ENCODE results near the gene ARL13B. TPM values are rescaled to one million over a fixed set of nuclear protein-coding genes. Genes with fewer than 3 reads are reported as not detected.

The ARL13B gene
- total and polyA plus RNA-seq, 4 experiments from 2014 or later = 6.2 to 12.0 (median 9.0) TPM

- POLR2A ChIA-PET (ENCODE audit: partially characterized antibody) = no interaction called here
- Mint-ChIP-seq H3K36me3 (peaks cover 0 to 3% of the 10 kb centered on the region in 2 donors), H3K27me3 (no peaks in the 10 kb centered on the region), H3K27ac (no peak overlapping the region), H3K4me3 (no peak overlapping the region), H3K4me1 (peaks cover 11 to 26% (median 23%) of the 10 kb centered on the region in 4 donors), H3K9me3 (no peaks in the 10 kb centered on the region)
- H3K4me3 ChIP-seq (ENCODE audit: low read length in 2 of 2) = no peak overlapping the region
- no peak for DNase-seq
- peaks cover 16% of the 10 kb centered on the region for H3K4me1 ChIP-seq (ENCODE audit: insufficient read depth, low read length)
- no peak overlapping the region for H3K27ac ChIP-seq (ENCODE audit: low read depth, low read length)
- CTCF ChIA-PET (ENCODE audit: partially characterized antibody) = no interaction called here
- H3K9me3 ChIP-seq (ENCODE audit: control insufficient read depth in 1 of 2, low read length in 2 of 2) = no peaks in the 10 kb centered on the region
- H3K27me3 ChIP-seq (ENCODE audit: insufficient read depth, low read length) = no peaks in the 10 kb centered on the region
- no peaks in the 10 kb centered on the region for H3K36me3 ChIP-seq (ENCODE audit: insufficient read depth, low read length)
- intact Hi-C loops (cut with micrococcal nuclease) = no loop called here
Measured at GRCh38 chr3:93983408-93983807, 3.5 kb downstream of the ARL13B start.

- Mint-ChIP-seq H3K4me3 (no peak overlapping the region), H3K9me3 (no peaks in the 10 kb centered on the region), H3K36me3 (peaks cover 0 to 3% of the 10 kb centered on the region in 2 donors), H3K4me1 (peaks cover 10 to 21% (median 19%) of the 10 kb centered on the region in 4 donors), H3K27me3 (no peaks in the 10 kb centered on the region), H3K27ac (peak overlapping the region in 2 of 7 donors; percentile 34 to 82)
- Histone ChIP-seq H3K9me3 (ENCODE audit: control insufficient read depth in 1 of 2, low read length in 2 of 2) (no peaks in the 10 kb centered on the region), H3K36me3 (ENCODE audit: insufficient read depth, low read length) (no peaks in the 10 kb centered on the region), H3K27ac (ENCODE audit: low read depth, low read length) (no peak overlapping the region), H3K4me3 (ENCODE audit: low read length in 2 of 2) (no peak overlapping the region), H3K4me1 (ENCODE audit: insufficient read depth, low read length) (peaks cover 12% of the 10 kb centered on the region), H3K27me3 (ENCODE audit: insufficient read depth, low read length) (no peaks in the 10 kb centered on the region)
- intact Hi-C loops (cut with micrococcal nuclease) = no loop called here
- CTCF ChIA-PET (ENCODE audit: partially characterized antibody) = no interaction called here
- no peak for DNase-seq
- POLR2A ChIA-PET (ENCODE audit: partially characterized antibody) = interaction anchor here (1.1 kb wide), 1 partner anchor 9 kb away, joined by 3 read pairs; no protein-coding TSS in a partner anchor
Measured at GRCh38 chr3:93984618-93985017, 4.7 kb downstream of the ARL13B start.

GRCh38 chr3:93988283-93988682 lies 8.3 kb downstream of the ARL13B start:
- Histone ChIP-seq H3K27me3 (ENCODE audit: insufficient read depth, low read length) (no peaks in the 10 kb centered on the region), H3K4me3 (ENCODE audit: low read length in 2 of 2) (no peak overlapping the region), H3K4me1 (ENCODE audit: insufficient read depth, low read length) (no peaks in the 10 kb centered on the region), H3K27ac (ENCODE audit: low read depth, low read length) (no peak overlapping the region), H3K9me3 (ENCODE audit: control insufficient read depth in 1 of 2, low read length in 2 of 2) (no peaks in the 10 kb centered on the region), H3K36me3 (ENCODE audit: insufficient read depth, low read length) (no peaks in the 10 kb centered on the region)
- peaks cover 0 to 2% (median under 1%) of the 10 kb centered on the region in 4 donors for H3K4me1 Mint-ChIP-seq
- H3K9me3 Mint-ChIP-seq = no peaks in the 10 kb centered on the region
- intact Hi-C loops (cut with micrococcal nuclease) = no loop called here
- DNase-seq = no peak
- POLR2A ChIA-PET (ENCODE audit: partially characterized antibody) = no interaction called here
- H3K4me3 Mint-ChIP-seq = no peak overlapping the region
- no peaks in the 10 kb centered on the region for H3K27me3 Mint-ChIP-seq
- CTCF ChIA-PET (ENCODE audit: partially characterized antibody) = interaction anchor here (1.8 kb wide), 1 partner anchor 81 kb away, joined by 3 read pairs; no protein-coding TSS in a partner anchor
- H3K27ac Mint-ChIP-seq = no peak overlapping the region
- no peaks in the 10 kb centered on the region for H3K36me3 Mint-ChIP-seq

GRCh38 chr3:93988764-93989163 lies 8.8 kb downstream of the ARL13B start:
- intact Hi-C loops (cut with micrococcal nuclease) = no loop called here
- H3K4me1 ChIP-seq (ENCODE audit: insufficient read depth, low read length) = no peaks in the 10 kb centered on the region
- Mint-ChIP-seq H3K4me1 (peaks cover 0 to 2% (median 1%) of the 10 kb centered on the region in 4 donors), H3K9me3 (no peaks in the 10 kb centered on the region), H3K27ac (no peak overlapping the region), H3K4me3 (no peak overlapping the region), H3K36me3 (no peaks in the 10 kb centered on the region), H3K27me3 (no peaks in the 10 kb centered on the region)
- DNase-seq = no peak
- no peaks in the 10 kb centered on the region for H3K27me3 ChIP-seq (ENCODE audit: insufficient read depth, low read length)
- ChIA-PET POLR2A (ENCODE audit: partially characterized antibody) (interaction anchor here (1.2 kb wide), 1 partner anchor 74 kb away, joined by 3 read pairs; the partner anchor contains the start of genes DHFR2 and NSUN3), CTCF (ENCODE audit: partially characterized antibody) (interaction anchor here (1.8 kb wide), 1 partner anchor 80 kb away, joined by 3 read pairs; no protein-coding TSS in a partner anchor)
- H3K4me3 ChIP-seq (ENCODE audit: low read length in 2 of 2) = no peak overlapping the region
- no peak overlapping the region for H3K27ac ChIP-seq (ENCODE audit: low read depth, low read length)
- H3K36me3 ChIP-seq (ENCODE audit: insufficient read depth, low read length) = no peaks in the 10 kb centered on the region
- no peaks in the 10 kb centered on the region for H3K9me3 ChIP-seq (ENCODE audit: control insufficient read depth in 1 of 2, low read length in 2 of 2)

- POLR2A ChIA-PET (ENCODE audit: partially characterized antibody) = interaction anchor here (1.2 kb wide), 1 partner anchor 74 kb away, joined by 3 read pairs; the partner anchor contains the start of genes DHFR2 and NSUN3
- Mint-ChIP-seq H3K9me3 (no peaks in the 10 kb centered on the region), H3K27ac (no peak overlapping the region)
Measured at GRCh38 chr3:93989241-93989640, 9.3 kb downstream of the ARL13B start.

GRCh38 chr3:93991631-93992030 lies 11.7 kb downstream of the ARL13B start:
- no peaks in the 10 kb centered on the region for H3K27me3 Mint-ChIP-seq
- H3K4me3 Mint-ChIP-seq = peak overlapping the region in 1 of 8 donors; percentile 20
- Histone ChIP-seq H3K4me3 (ENCODE audit: low read length in 2 of 2) (no peak overlapping the region), H3K36me3 (ENCODE audit: insufficient read depth, low read length) (no peaks in the 10 kb centered on the region), H3K9me3 (ENCODE audit: control insufficient read depth in 1 of 2, low read length in 2 of 2) (no peaks in the 10 kb centered on the region), H3K27ac (ENCODE audit: low read depth, low read length) (no peak overlapping the region), H3K27me3 (ENCODE audit: insufficient read depth, low read length) (no peaks in the 10 kb centered on the region), H3K4me1 (ENCODE audit: insufficient read depth, low read length) (no peaks in the 10 kb centered on the region)
- POLR2A ChIA-PET (ENCODE audit: partially characterized antibody) = no interaction called here
- DNase-seq = no peak
- no peak overlapping the region for H3K27ac Mint-ChIP-seq
- intact Hi-C loops (cut with micrococcal nuclease) = no loop called here
- no peaks in the 10 kb centered on the region for H3K9me3 Mint-ChIP-seq
- peaks cover 0 to under 1% of the 10 kb centered on the region in 2 donors for H3K36me3 Mint-ChIP-seq
- CTCF ChIA-PET (ENCODE audit: partially characterized antibody) = interaction anchor here (1.6 kb wide), 1 partner anchor 13 kb away, joined by 8 read pairs; the partner anchor contains the start of gene ARL13B
- peaks cover 0 to 5% (median 1%) of the 10 kb centered on the region in 4 donors for H3K4me1 Mint-ChIP-seq

More at GRCh38 chr3:93989241-93989640, 9.3 kb downstream of the ARL13B start:
- peaks cover 0 to 5% (median 2%) of the 10 kb centered on the region in 4 donors for H3K4me1 Mint-ChIP-seq
- no peak overlapping the region for H3K4me3 Mint-ChIP-seq
- H3K36me3 ChIP-seq (ENCODE audit: insufficient read depth, low read length) = no peaks in the 10 kb centered on the region
- H3K36me3 Mint-ChIP-seq = no peaks in the 10 kb centered on the region
- CTCF ChIA-PET (ENCODE audit: partially characterized antibody) = interaction anchor here (1.8 kb wide), 1 partner anchor 80 kb away, joined by 3 read pairs; no protein-coding TSS in a partner anchor
- no peaks in the 10 kb centered on the region for H3K4me1 ChIP-seq (ENCODE audit: insufficient read depth, low read length)
- H3K9me3 ChIP-seq (ENCODE audit: control insufficient read depth in 1 of 2, low read length in 2 of 2) = no peaks in the 10 kb centered on the region
- H3K27ac ChIP-seq (ENCODE audit: low read depth, low read length) = no peak overlapping the region
- no peaks in the 10 kb centered on the region for H3K27me3 ChIP-seq (ENCODE audit: insufficient read depth, low read length)
- no peaks in the 10 kb centered on the region for H3K27me3 Mint-ChIP-seq
- intact Hi-C loops (cut with micrococcal nuclease) = no loop called here
- no peak for DNase-seq
- no peak overlapping the region for H3K4me3 ChIP-seq (ENCODE audit: low read length in 2 of 2)

GRCh38 chr3:93992207-93992606 lies 12.3 kb downstream of the ARL13B start:
- Histone ChIP-seq H3K27me3 (ENCODE audit: insufficient read depth, low read length) (no peaks in the 10 kb centered on the region), H3K27ac (ENCODE audit: low read depth, low read length) (no peak overlapping the region), H3K4me3 (ENCODE audit: low read length in 2 of 2) (no peak overlapping the region), H3K36me3 (ENCODE audit: insufficient read depth, low read length) (no peaks in the 10 kb centered on the region), H3K4me1 (ENCODE audit: insufficient read depth, low read length) (no peaks in the 10 kb centered on the region), H3K9me3 (ENCODE audit: control insufficient read depth in 1 of 2, low read length in 2 of 2) (no peaks in the 10 kb centered on the region)
- H3K36me3 Mint-ChIP-seq = peaks cover 0 to 4% of the 10 kb centered on the region in 2 donors
- no peak overlapping the region for H3K4me3 Mint-ChIP-seq
- H3K9me3 Mint-ChIP-seq = no peaks in the 10 kb centered on the region
- no peak for DNase-seq
- no peaks in the 10 kb centered on the region for H3K27me3 Mint-ChIP-seq
- intact Hi-C loops (cut with micrococcal nuclease) = no loop called here
- CTCF ChIA-PET (ENCODE audit: partially characterized antibody) = interaction anchor here (0.7 to 1.6 kb wide), 2 partner anchors 11 to 13 kb away, joined by 3 to 8 read pairs; partner anchors contain the start of gene ARL13B
- POLR2A ChIA-PET (ENCODE audit: partially characterized antibody) = no interaction called here
- H3K4me1 Mint-ChIP-seq = peaks cover 0 to 5% (median 1%) of the 10 kb centered on the region in 4 donors
- H3K27ac Mint-ChIP-seq = no peak overlapping the region
